ENCODE results near the gene ZNF853.

- TF ChIP-seq POLR2AphosphoS5 (IDR thresholded peaks at IDR 0.05; ENCODE audit: borderline replicate concordance, low read depth, low read length), result no peak
- TF ChIP-seq FOXP2 (optimal IDR thresholded peaks at IDR 0.05; ENCODE audit: control extremely low read depth, extremely low read length, insufficient read depth), result no peak
Observed at GRCh38 chr7:6619961-6620360, 4.6 kb downstream of the ZNF853 start.

Measured in SK-N-MC (cell line).